Measurements from ENCODE around the gene PLXNA2.

The PLXNA2 gene

GRCh38 chr1:208222376-208223126 is 21.6 kb downstream of the PLXNA2 start:
- DNase-seq, result no peak

DNA sequence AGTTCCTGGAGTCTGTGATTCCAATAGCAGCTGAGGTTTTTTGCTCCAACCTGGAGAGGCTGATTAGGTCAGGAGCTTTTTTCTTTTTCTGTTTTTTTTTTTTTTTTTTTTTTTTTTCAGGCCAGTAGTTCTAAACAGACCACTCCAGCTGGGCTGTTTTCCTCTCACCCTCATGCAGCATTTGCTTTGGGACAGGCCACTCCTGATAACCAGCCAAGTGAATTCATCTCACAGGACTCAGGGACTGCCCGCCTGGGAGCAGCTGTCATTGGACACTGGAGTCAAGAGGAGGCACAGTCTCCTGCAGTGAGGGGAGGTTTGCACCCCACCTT is 22.9 kb downstream of the PLXNA2 start:
- DNase-seq, result no peak

GRCh38 chr1:208219659-208220282 is 24.4 kb downstream of the PLXNA2 start:
- DNase-seq, result no peak

DNA sequence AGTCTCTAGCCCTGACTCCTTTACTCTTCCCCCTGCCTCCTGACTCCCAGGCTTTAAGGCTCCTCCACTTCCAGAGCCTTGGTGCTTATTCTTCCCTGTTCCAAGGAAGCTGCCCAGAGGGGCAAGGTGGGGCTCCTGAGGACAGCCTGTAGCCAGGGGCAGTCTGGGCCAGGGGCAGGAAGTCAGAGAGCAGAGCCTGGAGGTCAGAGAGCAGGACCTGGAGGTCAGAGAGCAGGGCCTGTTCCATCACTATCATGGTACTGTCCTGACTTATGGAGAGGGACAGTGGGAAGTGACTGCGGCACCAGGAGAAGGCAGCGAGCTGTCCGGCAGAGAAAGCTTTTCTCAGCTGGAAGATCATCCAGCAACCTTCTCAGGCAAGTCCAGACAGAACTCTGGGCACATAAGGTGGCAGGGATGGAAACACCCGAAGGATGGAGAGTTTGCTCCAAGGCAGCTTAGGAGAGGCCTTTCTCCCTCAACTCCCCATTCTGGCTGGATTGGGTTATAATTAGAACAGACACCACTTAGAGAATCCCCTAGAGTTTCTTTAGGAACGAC is 25.0 kb downstream of the PLXNA2 start:
- DNase-seq, result no peak

DNA sequence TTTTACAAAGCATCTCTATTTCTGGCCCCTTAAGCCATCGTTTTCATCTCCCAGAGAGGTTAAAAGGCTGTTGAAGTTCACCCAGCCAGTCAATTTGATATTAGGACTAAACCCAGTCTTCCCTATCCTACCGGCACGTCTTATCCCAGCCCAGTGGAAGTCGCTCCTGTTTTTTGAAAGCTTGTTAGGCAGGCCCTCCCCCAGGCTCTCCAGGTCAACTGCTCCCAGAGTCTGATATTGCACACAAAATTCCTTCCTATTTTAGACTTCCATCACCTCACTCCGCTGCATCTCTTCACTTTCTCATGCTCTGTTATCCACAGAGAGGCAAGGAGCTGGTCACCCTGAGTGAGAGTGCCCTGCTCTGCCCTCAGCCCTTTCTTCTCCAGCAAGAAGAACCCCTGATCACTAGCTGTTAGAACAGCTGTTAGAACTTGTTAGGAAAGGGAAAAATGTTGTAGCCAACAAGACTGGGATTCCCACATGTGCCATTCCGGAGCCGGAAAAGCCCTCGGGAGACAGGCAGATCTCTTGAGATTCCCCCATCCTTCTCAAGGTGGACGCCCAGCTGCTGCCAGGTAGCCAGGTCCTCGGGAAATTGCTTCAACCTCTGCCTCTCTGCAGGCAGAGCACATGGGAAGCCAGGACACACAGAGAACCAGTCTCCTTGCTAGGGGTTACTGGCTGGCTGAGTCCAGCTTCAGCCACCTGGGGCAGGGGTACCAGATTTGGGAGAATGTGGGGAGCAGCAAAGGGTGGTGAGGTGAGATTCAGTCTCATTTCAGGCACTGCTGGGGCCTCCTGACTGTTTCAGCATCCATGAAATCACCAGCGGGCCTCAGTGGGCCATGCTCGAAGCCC is 25.7 kb downstream of the PLXNA2 start:
- DNase-seq, result no peak

- DNase-seq, result no peak
Measured at GRCh38 chr1:208217781-208218180, 26.4 kb downstream of the PLXNA2 start.

- no peak for DNase-seq
Measured at GRCh38 chr1:208216806-208217205, 27.4 kb downstream of the PLXNA2 start.

DNA sequence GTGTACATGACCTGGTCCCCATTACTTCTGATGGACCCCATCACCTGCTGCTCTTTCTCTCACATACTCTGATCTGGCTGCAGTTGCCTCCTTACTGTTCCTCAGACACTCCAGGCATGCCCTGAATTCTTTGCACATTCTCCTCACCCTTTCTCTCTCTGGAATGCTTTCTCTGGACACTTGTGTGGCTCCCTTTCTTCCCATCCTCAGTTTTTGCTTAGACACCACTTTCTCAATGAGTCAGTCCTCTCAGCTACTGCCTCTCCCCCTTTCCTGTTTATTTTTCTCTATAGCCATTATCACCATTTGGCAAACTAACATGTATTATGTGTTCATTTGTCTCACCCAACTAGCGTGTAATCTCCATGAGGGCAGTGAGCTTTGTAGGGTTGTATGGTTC is 28.1 kb downstream of the PLXNA2 start:
- DNase-seq, result no peak

- no peak for DNase-seq
Measured at GRCh38 chr1:208215393-208215792, 28.8 kb downstream of the PLXNA2 start.

GRCh38 chr1:208213786-208214185 is 30.4 kb downstream of the PLXNA2 start:
- DNase-seq, result no peak

GRCh38 chr1:208212893-208213292 is 31.3 kb downstream of the PLXNA2 start:
- no peak for DNase-seq

GRCh38 chr1:208211921-208212843 is 32.0 kb downstream of the PLXNA2 start:
- DNase-seq, result no peak

GRCh38 chr1:208209896-208210589 is 34.1 kb downstream of the PLXNA2 start:
- DNase-seq, result no peak

GRCh38 chr1:208209286-208209685 is 34.9 kb downstream of the PLXNA2 start:
- no peak for DNase-seq

DNA sequence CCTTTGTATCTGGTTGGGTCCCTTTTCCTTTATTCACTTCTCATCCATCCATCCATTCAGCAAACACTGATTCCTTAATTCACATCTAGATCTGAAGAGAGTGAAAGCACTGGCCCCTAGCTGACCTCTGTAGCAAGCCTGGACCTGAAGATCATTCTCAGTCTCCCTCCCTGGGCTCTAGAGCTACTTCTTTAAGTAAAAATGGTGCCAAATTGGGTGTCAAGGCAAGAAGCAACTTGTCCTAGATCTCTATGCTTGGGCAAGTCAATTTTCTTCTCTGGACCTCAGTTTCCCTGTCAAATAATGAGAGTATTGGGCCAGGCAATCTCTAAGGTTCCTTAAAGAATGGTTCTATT is 36.1 kb downstream of the PLXNA2 start:
- DNase-seq, result no peak

DNA sequence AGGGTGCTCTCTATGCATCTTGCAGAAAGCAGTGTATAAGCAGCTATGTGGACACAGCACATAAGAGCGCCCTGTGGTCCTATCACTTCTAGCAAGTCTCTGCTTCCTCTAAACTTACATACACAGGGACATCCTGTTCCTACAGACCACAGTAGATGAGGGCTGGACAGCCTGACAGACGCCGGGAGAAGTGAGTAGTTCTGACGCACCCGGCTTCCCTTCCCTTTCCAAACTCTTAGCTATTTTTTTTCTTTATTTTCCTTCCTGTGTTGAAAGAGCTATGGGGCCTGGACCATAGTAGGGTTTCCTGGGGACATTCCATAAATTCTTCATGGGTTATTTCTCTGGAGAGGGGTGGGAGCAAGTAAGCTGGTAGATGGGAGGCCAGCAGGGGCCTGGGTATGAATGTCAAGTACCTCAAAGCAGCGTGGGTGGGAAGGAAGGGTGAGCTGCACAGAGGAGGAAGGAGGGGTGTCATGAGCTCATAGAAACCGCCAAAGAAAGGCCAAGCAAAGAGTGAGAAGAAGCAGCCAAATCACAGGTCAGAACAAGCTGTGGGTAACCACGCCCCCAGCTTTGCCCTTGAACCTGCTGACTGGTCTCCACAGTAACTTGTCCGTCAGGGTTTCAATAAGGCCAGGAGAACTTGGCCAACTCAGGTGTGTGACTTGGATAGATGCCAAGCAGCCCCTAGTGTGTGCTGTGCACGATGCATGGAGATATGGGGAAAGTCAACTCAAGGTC is 36.6 kb downstream of the PLXNA2 start:
- DNase-seq, result no peak

- no peak for DNase-seq
Measured at GRCh38 chr1:208206092-208206698, 38.0 kb downstream of the PLXNA2 start.

DNA sequence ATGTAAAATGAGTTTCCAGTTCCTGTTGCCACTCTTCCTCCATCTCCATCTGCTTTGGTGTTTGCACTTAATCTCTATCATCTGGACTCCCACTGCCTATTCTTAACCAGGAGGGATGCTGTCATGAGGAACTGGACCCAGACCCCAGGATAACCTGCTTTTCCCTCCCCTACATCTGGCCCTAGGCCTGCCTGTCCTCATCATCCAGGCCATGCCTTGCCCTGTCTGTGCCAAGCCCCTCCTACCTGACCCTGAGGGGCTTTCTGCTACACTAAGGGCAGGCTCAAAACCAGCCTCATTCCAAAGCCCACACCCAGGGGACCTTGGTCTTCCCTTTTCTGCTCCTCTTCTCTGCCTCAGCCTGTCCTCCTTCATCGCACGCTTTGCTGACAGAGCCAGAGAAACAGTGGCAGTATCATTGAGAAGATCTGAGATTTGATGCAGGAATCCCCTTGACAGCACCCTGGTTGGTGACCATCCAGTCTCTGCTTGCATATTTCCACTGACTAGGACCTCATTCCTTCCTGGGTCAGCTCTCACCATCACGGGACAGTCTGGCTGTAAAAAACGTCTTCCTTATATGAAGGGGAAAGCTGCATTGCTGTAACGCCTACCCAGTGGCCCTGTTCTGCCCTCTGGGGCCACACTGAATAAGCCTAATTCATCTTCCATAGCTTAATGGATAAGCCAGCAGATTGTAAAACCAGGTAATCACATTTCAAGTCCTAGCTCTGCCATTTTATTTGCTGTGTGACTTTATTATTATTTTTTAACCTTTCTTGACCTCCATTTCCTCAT is 38.8 kb downstream of the PLXNA2 start:
- no peak for DNase-seq

- DNase-seq, result no peak
Measured at GRCh38 chr1:208204779-208205178, 39.4 kb downstream of the PLXNA2 start.
